Common myeloid progenitor, CD34-positive (primary cell): Measurements from ENCODE around the gene MARK3.

Source experiments
- CTCF ChIA-PET: fragments of 350-600 bp; sonication (Branson Sonifier 250); formaldehyde crosslinking; loops from one replicate; lab custom pipeline; 2021; ENCODE audit warnings: antibody characterized with exemption; lab: Charles Lee
- POLR2A ChIA-PET: fragments of 350-600 bp; sonication (Branson Sonifier 250); formaldehyde crosslinking; loops from one replicate; lab custom pipeline; 2021; ENCODE audit warnings: antibody characterized with exemption; lab: Charles Lee
- DNase-seq, 3 donors: peaks; one replicate each; pipeline versions ENCODE4 v3.0.0 to v3.0.0-alpha.2; 2013
- H3K27ac ChIP-seq, 2 experiments: 1 replicate in 1 of 2; 2 replicates in 1 of 2; pipeline ENCODE4 v1.7.0; 2013; ENCODE audit warnings: inconsistent platforms in 2 of 2, low read length in 2 of 2, mild to moderate bottlenecking in 2 of 2, low read depth in 1 of 2, moderate library complexity in 1 of 2; ENCODE audit not compliant: severe bottlenecking in 2 of 2, insufficient read depth in 1 of 2, poor library complexity in 1 of 2
- H3K27me3 ChIP-seq, 5 experiments: replicated peaks in 2 of 5; 1 replicate in 3 of 5; 2 replicates in 2 of 5; pipeline versions ENCODE4 v1.6.1 to v1.7.0; 2013; ENCODE audit warnings: low read length in 4 of 5, mild to moderate bottlenecking in 2 of 5, moderate library complexity in 2 of 5, inconsistent platforms in 1 of 5; ENCODE audit not compliant: insufficient read depth in 5 of 5, control insufficient read depth in 4 of 5
- H3K36me3 ChIP-seq, 4 experiments: 1 replicate in 2 of 4; 2 replicates in 2 of 4; pipeline versions ENCODE4 v1.6.1 to v1.7.0; 2013; ENCODE audit warnings: low read length in 3 of 4, control low read depth in 1 of 4, mild to moderate bottlenecking in 1 of 4; ENCODE audit not compliant: control insufficient read depth in 4 of 4, insufficient read depth in 4 of 4
- H3K4me1 ChIP-seq, 4 experiments: 1 replicate in 3 of 4; 2 replicates in 1 of 4; pipeline versions ENCODE4 v1.6.1 to v1.7.1; 2013; ENCODE audit warnings: low read length in 3 of 4, mild to moderate bottlenecking in 3 of 4, control low read depth in 1 of 4, inconsistent platforms in 1 of 4, moderate library complexity in 1 of 4; ENCODE audit not compliant: control insufficient read depth in 4 of 4, insufficient read depth in 4 of 4; ENCODE audit errors: control extremely low read depth in 1 of 4
- H3K4me3 ChIP-seq, 7 experiments: 1 replicate in 4 of 7; 2 replicates in 3 of 7; pipeline versions ENCODE4 v1.5.1 to v1.7.0; 2013; ENCODE audit warnings: mild to moderate bottlenecking in 7 of 7, low read length in 6 of 7, moderate library complexity in 6 of 7, inconsistent platforms in 2 of 7, low read depth in 2 of 7, control low read depth in 1 of 7; ENCODE audit not compliant: insufficient read depth in 4 of 7, control insufficient read depth in 1 of 7; ENCODE audit errors: extremely low read depth in 1 of 7
- H3K9me3 ChIP-seq, 5 experiments: 1 replicate in 4 of 5; 2 replicates in 1 of 5; pipeline versions ENCODE4 v1.6.1 to v1.7.1; 2013; ENCODE audit warnings: low read length in 4 of 5, mild to moderate bottlenecking in 2 of 5, inconsistent platforms in 1 of 5, low read depth in 1 of 5, moderate library complexity in 1 of 5; ENCODE audit not compliant: control insufficient read depth in 4 of 5, insufficient read depth in 2 of 5; ENCODE audit errors: control extremely low read depth in 1 of 5
- WGBS: methylation state at CpG from one replicate; pipeline ENCODE4 v1.1.5; 2013; ENCODE audit not compliant: insufficient coverage; 5-methylcytosine and 5-hydroxymethylcytosine counted together

The MARK3 gene

DNA sequence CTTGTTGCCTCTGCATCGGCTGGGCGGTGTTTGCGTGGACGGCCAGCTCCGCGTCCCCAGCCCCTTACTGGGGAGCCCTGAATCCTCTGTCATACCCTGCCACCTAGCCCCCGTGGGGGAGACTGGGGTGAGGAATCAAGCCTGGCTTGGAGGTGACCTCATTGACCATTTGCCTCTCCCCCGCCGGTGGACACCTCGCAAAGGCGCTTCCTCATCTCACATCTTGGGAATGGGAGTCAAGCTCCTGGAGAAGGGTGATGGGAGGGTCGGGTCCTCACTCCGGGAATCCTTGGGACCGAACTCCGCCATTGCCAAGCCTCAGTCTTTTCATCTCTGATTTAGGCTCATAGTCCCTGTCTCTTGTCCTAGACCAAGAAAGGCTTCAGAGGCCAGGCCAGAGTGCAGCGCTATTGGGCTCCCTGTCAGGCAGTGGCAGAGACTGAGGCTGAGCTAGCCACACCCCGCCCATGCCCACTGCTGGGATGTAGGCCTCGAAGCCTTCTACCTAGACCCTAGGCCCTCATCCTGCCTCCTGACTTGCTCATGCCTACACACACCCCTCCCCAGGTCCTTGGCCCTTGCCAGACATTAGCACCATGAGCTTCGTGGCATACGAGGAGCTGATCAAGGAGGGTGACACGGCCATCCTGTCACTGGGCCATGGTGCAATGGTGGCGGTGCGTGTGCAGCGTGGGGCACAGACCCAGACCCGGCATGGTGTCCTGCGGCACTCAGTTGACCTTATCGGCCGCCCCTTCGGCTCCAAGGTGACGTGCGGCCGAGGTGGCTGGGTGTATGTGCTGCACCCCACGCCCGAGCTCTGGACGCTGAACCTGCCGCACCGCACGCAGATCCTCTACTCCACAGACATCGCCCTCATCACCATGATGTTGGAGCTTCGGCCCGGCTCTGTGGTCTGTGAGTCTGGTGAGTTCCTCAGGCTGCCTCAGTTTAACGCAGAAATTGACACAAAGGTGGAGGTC is 144.5 kb downstream of the MARK3 start:
- peak overlapping the region; percentile 66 to 80 for H3K27ac ChIP-seq
- CTCF ChIA-PET: interaction anchor here (0.8 to 5.4 kb wide), 4 partner anchors 10 to 35 kb away, joined by 3 to 46 read pairs (median 3); no protein-coding TSS in a partner anchor
- H3K9me3 ChIP-seq: no peaks in the 10 kb centered on the region
- peak overlapping the region; percentile 58 to 95 (median 84) for H3K4me3 ChIP-seq
- H3K27me3 ChIP-seq: no peaks in the 10 kb centered on the region
- H3K36me3 ChIP-seq: peaks cover 0 to 43% (median 11%) of the 10 kb centered on the region in 4 experiments
- H3K4me1 ChIP-seq: peaks cover 0 to 43% (median 30%) of the 10 kb centered on the region in 4 experiments
- no peak for DNase-seq
- POLR2A ChIA-PET: interaction anchor here (0.5 to 1.1 kb wide), 3 partner anchors 8 to 956 kb away, joined by 3 to 4 read pairs (median 3); no protein-coding TSS in a partner anchor
- WGBS: 66% methylated on average over 36 of the region's 42 CpGs

GRCh38 chr14:103530390-103530789 is 145.2 kb downstream of the MARK3 start:
- ChIA-PET CTCF (interaction anchor here (0.8 to 5.4 kb wide), 4 partner anchors 11 to 28 kb away, joined by 3 to 46 read pairs (median 3); no protein-coding TSS in a partner anchor), POLR2A (interaction anchor here (0.5 to 1.1 kb wide), 2 partner anchors 9 to 596 kb away, joined by 3 to 4 read pairs; no protein-coding TSS in a partner anchor)
- H3K27me3 ChIP-seq: no peaks in the 10 kb centered on the region
- H3K36me3 ChIP-seq: peaks cover 0 to 46% (median 14%) of the 10 kb centered on the region in 4 experiments
- peak overlapping the region in 4 of 7 experiments; percentile 83 to 88 (median 86) for H3K4me3 ChIP-seq
- no peaks in the 10 kb centered on the region for H3K9me3 ChIP-seq
- H3K27ac ChIP-seq: no peak overlapping the region
- WGBS: 93% methylated on average over 7 of the region's 7 CpGs
- peak in 2 of 3 donors; percentile 35 to 40 for DNase-seq
- peaks cover 0 to 42% (median 30%) of the 10 kb centered on the region in 4 experiments for H3K4me1 ChIP-seq

DNA sequence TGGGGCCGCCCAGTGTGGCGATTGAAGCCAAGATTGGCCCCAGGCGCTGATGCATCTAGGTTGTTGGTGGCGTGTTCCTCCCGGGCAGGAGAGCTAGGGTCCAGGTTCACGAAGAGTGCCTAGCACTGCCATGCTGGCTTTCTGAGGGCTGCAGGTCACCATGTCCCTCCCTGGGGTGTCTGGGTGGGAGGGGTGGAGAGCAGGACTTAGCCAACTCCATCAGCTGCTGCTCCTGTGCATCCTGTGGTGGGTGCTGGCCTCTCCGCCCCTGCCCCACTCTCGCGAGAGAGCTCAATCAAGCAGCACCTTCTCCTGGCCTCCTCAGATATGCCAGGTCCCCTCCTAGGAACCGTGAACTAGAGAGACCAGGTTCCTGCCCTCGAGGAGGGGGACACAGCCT is 145.6 kb downstream of the MARK3 start:
- ChIA-PET CTCF (interaction anchor here (0.8 to 5.4 kb wide), 7 partner anchors 11 to 28 kb away, joined by 3 to 46 read pairs (median 3); no protein-coding TSS in a partner anchor), POLR2A (no interaction called here)
- WGBS: 90% methylated on average over 11 of the region's 11 CpGs
- no peaks in the 10 kb centered on the region for H3K9me3 ChIP-seq
- DNase-seq: no peak
- H3K4me1 ChIP-seq: peaks cover 0 to 42% (median 30%) of the 10 kb centered on the region in 4 experiments
- H3K4me3 ChIP-seq: no peak overlapping the region
- H3K36me3 ChIP-seq: peaks cover 0 to 49% (median 18%) of the 10 kb centered on the region in 4 experiments
- H3K27me3 ChIP-seq: no peaks in the 10 kb centered on the region
- H3K27ac ChIP-seq: no peak overlapping the region

- ChIA-PET CTCF (interaction anchor here (1.1 to 5.4 kb wide), 5 partner anchors 12 to 26 kb away, joined by 3 to 46 read pairs (median 4); no protein-coding TSS in a partner anchor), POLR2A (no interaction called here)
- H3K9me3 ChIP-seq: no peaks in the 10 kb centered on the region
- H3K4me1 ChIP-seq: peaks cover 0 to 35% (median 26%) of the 10 kb centered on the region in 4 experiments
- H3K4me3 ChIP-seq: no peak overlapping the region
- 96% methylated on average over 14 of the region's 15 CpGs for WGBS
- DNase-seq: no peak
- H3K27me3 ChIP-seq: no peaks in the 10 kb centered on the region
- no peak overlapping the region for H3K27ac ChIP-seq
- H3K36me3 ChIP-seq: peaks cover 0 to 49% (median 20%) of the 10 kb centered on the region in 4 experiments
Measured at GRCh38 chr14:103531421-103532215, 146.4 kb downstream of the MARK3 start.

GRCh38 chr14:103532216-103533136 is 147.3 kb downstream of the MARK3 start:
- 97% methylated on average over 27 of the region's 32 CpGs for WGBS
- no peaks in the 10 kb centered on the region for H3K27me3 ChIP-seq
- ChIA-PET POLR2A (no interaction called here), CTCF (interaction anchor here (0.5 to 5.4 kb wide), 6 partner anchors 11 to 28 kb away, joined by 3 to 46 read pairs (median 4); no protein-coding TSS in a partner anchor)
- H3K36me3 ChIP-seq: peaks cover 0 to 49% (median 20%) of the 10 kb centered on the region in 4 experiments
- H3K4me1 ChIP-seq: peaks cover 0 to 30% (median 24%) of the 10 kb centered on the region in 4 experiments
- no peak overlapping the region for H3K27ac ChIP-seq
- no peak overlapping the region for H3K4me3 ChIP-seq
- no peak for DNase-seq
- no peaks in the 10 kb centered on the region for H3K9me3 ChIP-seq
